Esophagus squamous epithelium (tissue), 4 donors: ENCODE results near the gene FIGLA.

Source experiments
- CTCF ChIP-seq, 6 experiments: fragments of 450-650 bp in 4 of 6; fragments of 200-600 bp in 2 of 6; sonication (generic) in 2 of 6; IDR thresholded peaks; one replicate each; pipeline ENCODE4 v1.5.1; 2016 to 2019; ENCODE audit warnings: antibody characterized with exemption in 6 of 6, mild to moderate bottlenecking in 4 of 6, moderate library complexity in 4 of 6
- POLR2A ChIP-seq, 4 donors: fragments of 450-650 bp; IDR thresholded peaks; one replicate each; pipeline ENCODE4 v1.6.1; 2017; ENCODE audit warnings: antibody characterized with exemption in 4 of 4, mild to moderate bottlenecking in 4 of 4, moderate library complexity in 3 of 4

- TF ChIP-seq POLR2A (IDR thresholded peaks at IDR 0.05) = no peak
- TF ChIP-seq CTCF (IDR thresholded peaks at IDR 0.05) = no peak
These were observed 32.5 kb downstream of the FIGLA start for GRCh38 chr2:70757966-70758365.
